ENCODE results near the gene CCL7. TPM values are rescaled to one million over a fixed set of nuclear protein-coding genes. Genes with fewer than 3 reads are reported as not detected.

CCL7 gene
- total RNA-seq, 1 donor from 2014 or later: 0.17 TPM

DNA sequence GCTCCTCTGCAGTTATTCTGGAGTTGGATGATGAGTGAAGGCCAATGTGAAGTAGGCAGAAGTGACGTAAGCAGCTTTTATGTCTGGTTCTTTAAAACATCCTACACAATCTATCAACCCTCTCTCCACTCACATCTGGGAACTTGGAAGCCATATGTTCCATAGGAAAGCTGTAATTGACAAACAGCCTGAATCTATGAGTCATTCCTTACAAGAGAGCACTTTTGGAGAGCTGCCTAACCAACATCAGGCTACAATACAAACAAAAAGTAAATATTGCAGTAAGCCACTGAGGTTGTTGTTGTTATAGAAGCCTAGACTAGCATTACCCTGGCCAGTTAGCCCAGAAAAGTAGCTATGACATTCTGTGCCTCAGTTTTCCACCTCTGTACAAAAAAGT, 5.9 kb downstream of the CCL7 start:
- TF ChIP-seq, protein P1, sequence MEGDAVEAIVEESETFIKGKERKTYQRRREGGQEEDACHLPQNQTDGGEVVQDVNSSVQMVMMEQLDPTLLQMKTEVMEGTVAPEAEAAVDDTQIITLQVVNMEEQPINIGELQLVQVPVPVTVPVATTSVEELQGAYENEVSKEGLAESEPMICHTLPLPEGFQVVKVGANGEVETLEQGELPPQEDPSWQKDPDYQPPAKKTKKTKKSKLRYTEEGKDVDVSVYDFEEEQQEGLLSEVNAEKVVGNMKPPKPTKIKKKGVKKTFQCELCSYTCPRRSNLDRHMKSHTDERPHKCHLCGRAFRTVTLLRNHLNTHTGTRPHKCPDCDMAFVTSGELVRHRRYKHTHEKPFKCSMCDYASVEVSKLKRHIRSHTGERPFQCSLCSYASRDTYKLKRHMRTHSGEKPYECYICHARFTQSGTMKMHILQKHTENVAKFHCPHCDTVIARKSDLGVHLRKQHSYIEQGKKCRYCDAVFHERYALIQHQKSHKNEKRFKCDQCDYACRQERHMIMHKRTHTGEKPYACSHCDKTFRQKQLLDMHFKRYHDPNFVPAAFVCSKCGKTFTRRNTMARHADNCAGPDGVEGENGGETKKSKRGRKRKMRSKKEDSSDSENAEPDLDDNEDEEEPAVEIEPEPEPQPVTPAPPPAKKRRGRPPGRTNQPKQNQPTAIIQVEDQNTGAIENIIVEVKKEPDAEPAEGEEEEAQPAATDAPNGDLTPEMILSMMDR (conservative IDR thresholded peaks at IDR 0.05; ENCODE audit: low read depth, low read length): no peak
- no peak for DNase-seq (ENCODE audit: low read depth)
- no peak overlapping the region for H3K4me3 ChIP-seq (ENCODE audit: low read depth, low read length)

DNA sequence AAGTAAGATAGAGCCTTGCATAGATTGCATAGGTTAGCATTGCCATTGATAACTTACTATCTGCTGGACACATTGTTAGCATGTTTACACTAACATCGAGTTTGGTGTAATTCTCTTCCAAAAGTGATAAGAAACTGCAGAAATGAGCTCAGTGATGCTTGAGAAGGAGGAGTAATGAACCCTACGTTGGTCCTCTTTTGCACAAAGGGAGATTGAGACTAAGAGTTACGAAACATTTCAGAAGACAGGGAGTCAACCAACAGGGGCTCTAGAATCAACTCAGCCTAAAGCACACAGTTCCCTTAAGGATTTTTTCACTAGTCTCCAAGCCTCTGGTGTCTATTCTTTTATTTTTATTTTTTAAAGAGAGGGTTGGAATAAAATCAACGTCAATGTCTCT, 6.8 kb downstream of the CCL7 start:
- H3K4me3 ChIP-seq (ENCODE audit: low read depth, low read length): no peak overlapping the region
- no peak for DNase-seq (ENCODE audit: low read depth)
- TF ChIP-seq, protein P1 (conservative IDR thresholded peaks at IDR 0.05; ENCODE audit: low read depth, low read length): no peak

DNA sequence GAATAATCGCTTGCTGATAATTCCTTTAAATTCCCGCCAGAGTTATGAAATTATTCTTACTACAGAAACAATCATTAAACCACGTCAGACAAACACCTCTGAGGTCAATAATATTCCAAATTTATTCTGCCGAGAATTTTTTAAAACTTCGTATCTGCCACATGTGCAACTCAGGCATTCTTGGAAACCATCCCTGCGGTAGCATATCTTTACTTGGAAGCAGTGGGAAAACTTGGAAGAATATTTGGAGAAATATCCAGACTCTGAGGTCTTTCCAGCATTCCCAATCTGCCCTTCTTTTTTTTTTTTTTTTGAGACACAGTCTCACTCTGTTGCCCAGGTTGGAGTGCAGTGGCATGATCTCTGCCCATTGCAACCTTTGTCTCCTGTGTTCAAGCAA, 13.6 kb downstream of the CCL7 start:
- no peak overlapping the region for H3K4me3 ChIP-seq (ENCODE audit: low read depth, low read length)
- no peak for DNase-seq (ENCODE audit: low read depth)
- TF ChIP-seq, protein P1 (conservative IDR thresholded peaks at IDR 0.05; ENCODE audit: low read depth, low read length): no peak

DNA sequence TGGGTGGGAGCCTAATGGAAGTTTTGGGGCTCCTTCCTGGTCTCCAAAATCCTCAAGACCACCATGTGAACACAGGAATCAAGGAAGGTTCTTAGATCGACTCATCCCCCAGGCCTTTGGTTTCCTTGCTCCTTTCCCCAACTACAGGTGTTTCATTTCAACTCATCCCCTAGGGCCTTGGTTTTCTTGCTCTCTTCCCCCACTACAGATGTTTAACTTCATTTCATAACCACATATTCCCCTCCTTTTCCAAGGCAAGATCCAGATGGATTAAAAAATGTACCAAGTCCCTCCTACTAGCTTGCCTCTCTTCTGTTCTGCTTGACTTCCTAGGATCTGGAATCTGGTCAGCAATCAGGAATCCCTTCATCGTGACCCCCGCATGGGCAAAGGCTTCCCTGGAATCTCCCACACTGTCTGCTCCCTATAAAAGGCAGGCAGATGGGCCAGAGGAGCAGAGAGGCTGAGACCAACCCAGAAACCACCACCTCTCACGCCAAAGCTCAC, 15.3 kb downstream of the CCL7 start, which contains the start of gene CCL11:
Gene CCL11, plus strand, starts transcription at position 457 of the 507 bp plus-strand sequence. CDS start 67 bp downstream, outside the sequence.
- DNase-seq (ENCODE audit: low read depth): no peak
- TF ChIP-seq, protein P1 (conservative IDR thresholded peaks at IDR 0.05; ENCODE audit: low read depth, low read length): no peak
- H3K4me3 ChIP-seq (ENCODE audit: low read depth, low read length): no peak within 1 kb of the TSS

DNA sequence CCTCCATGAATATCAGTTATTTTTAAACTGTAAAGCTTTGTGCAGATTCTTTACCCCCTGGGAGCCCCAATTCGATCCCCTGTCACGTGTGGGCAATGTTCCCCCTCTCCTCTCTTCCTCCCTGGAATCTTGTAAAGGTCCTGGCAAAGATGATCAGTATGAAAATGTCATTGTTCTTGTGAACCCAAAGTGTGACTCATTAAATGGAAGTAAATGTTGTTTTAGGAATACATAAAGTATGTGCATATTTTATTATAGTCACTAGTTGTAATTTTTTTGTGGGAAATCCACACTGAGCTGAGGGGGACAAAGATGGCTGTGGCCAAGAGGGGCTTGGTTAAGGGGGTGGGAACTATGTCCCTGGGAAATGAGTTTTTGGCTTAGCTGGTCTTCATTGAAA, 17.9 kb downstream of the CCL7 start:
- DNase-seq (ENCODE audit: low read depth): no peak
- no peak overlapping the region for H3K4me3 ChIP-seq (ENCODE audit: low read depth, low read length)
- TF ChIP-seq, protein P1 (conservative IDR thresholded peaks at IDR 0.05; ENCODE audit: low read depth, low read length): no peak

DNA sequence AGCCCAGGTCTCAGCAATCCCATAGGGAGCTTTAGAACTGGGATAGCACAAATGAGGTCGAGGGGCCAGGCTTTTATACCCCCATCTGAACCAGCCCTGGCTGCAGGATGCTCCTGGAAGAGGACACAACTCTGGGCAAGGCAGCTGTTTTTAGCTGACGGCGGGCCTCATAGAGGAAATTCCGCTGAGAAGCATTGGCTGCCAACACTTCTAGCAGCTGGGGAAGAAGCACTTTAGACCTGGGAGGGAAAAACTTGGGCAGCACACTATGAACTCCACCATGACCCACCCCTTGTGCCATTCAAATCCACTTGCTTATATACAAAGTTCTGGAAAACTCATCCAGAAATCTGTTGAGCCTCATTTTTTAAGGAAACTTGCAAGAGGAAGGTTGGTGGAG, 20.6 kb downstream of the CCL7 start:
- no peak overlapping the region for H3K4me3 ChIP-seq (ENCODE audit: low read depth, low read length)
- TF ChIP-seq, protein P1 (conservative IDR thresholded peaks at IDR 0.05; ENCODE audit: low read depth, low read length): no peak
- DNase-seq (ENCODE audit: low read depth): no peak

DNA sequence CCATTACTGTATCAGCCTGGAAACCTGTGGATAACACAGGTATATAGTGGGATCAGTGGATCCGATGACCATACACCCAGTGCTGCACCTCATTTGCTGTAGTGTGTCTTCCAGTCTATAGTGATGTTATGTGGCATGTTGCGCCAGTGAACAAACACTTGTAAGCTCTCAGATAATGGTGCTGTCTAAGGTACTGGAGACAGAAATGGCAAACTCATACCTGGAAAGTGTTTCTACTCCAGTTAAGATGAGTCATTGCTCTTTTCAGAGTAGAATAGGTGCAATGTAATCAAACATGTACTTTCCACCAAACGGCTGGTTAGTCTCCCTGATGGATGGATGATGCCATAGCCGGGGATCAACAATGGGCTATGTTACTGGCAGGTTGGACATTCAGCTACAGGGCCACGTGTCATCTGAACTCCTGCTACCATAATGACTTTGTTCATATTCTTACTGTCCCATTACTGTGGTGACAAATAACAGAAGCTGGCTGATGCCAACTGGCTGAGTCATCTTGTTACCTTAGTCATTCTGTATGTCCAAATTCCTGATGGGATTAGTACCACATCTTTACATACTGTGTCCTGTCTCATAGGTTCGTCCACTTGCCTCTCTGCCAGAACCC, 21.8 kb downstream of the CCL7 start:
- TF ChIP-seq, protein P1 (conservative IDR thresholded peaks at IDR 0.05; ENCODE audit: low read depth, low read length): no peak
- H3K4me3 ChIP-seq (ENCODE audit: low read depth, low read length): no peak overlapping the region
- DNase-seq (ENCODE audit: low read depth): no peak
